Skin epidermis (tissue), 12 donors: ENCODE results near the gene FAM149A.
A peak's percentile ranks its signal among the peaks of the same experiment; 100 is the strongest.

Experiments
- H3K27ac ChIP-seq, 21 experiments: fragments of 200-600 bp; sonication (generic) in 11 of 21; one replicate each; pipeline ENCODE4 v1.5.0; 2020; ENCODE audit warnings: mild to moderate bottlenecking in 3 of 21, inconsistent platforms in 2 of 21, moderate library complexity in 2 of 21
- H3K4me3 ChIP-seq, 7 experiments: fragments of 200-600 bp; sonication (generic) in 2 of 7; one replicate each; pipeline ENCODE4 v1.5.0; 2020; ENCODE audit warnings: inconsistent platforms in 2 of 7, mild to moderate bottlenecking in 2 of 7, moderate library complexity in 1 of 7

FAM149A gene

GRCh38 chr4:186192066-186192612, 87.6 kb downstream of the FAM149A start:
- H3K27ac ChIP-seq: peak overlapping the region; percentile 71 to 95 (median 91)

GRCh38 chr4:186193851-186194250, 89.3 kb downstream of the FAM149A start:
- no peak overlapping the region for H3K4me3 ChIP-seq

More at GRCh38 chr4:186192066-186192612, 87.6 kb downstream of the FAM149A start:
- peak overlapping the region; percentile 69 to 92 (median 80) for H3K4me3 ChIP-seq

GRCh38 chr4:186196063-186196462, 91.6 kb downstream of the FAM149A start:
- H3K27ac ChIP-seq: no peak overlapping the region
- H3K4me3 ChIP-seq: no peak overlapping the region

More at GRCh38 chr4:186193851-186194250, 89.3 kb downstream of the FAM149A start:
- H3K27ac ChIP-seq: peak overlapping the region in 2 of 21 experiments; percentile 89 to 91

- H3K27ac ChIP-seq: no peak overlapping the region
- no peak overlapping the region for H3K4me3 ChIP-seq
These were observed 96.0 kb downstream of the FAM149A start for GRCh38 chr4:186200516-186200915.

GRCh38 chr4:186201010-186201409, 96.5 kb downstream of the FAM149A start:
- Histone ChIP-seq H3K27ac (no peak overlapping the region), H3K4me3 (no peak overlapping the region)

GRCh38 chr4:186201535-186202230, 97.2 kb downstream of the FAM149A start:
- Histone ChIP-seq H3K4me3 (no peak overlapping the region), H3K27ac (peak overlapping the region in 1 of 21 experiments; percentile 7)

- H3K4me3 ChIP-seq: no peak overlapping the region
- no peak overlapping the region for H3K27ac ChIP-seq
These were observed 98.1 kb downstream of the FAM149A start for GRCh38 chr4:186202490-186203140.

- Histone ChIP-seq H3K4me3 (no peak overlapping the region), H3K27ac (peak overlapping the region in 2 of 21 experiments; percentile 66 to 67)
These were observed 98.9 kb downstream of the FAM149A start for GRCh38 chr4:186203406-186203805.

GRCh38 chr4:186204103-186204559, 99.6 kb downstream of the FAM149A start:
- Histone ChIP-seq H3K4me3 (peak overlapping the region in 1 of 7 experiments; percentile 13), H3K27ac (peak overlapping the region in 4 of 21 experiments; percentile 47 to 73 (median 57))

- H3K27ac ChIP-seq: peak overlapping the region in 5 of 21 experiments; percentile 33 to 73 (median 47)
- peak overlapping the region in 1 of 7 experiments; percentile 13 for H3K4me3 ChIP-seq
These were observed 100.2 kb downstream of the FAM149A start for GRCh38 chr4:186204686-186205085.

GRCh38 chr4:186205156-186205555, 100.7 kb downstream of the FAM149A start:
- H3K4me3 ChIP-seq: no peak overlapping the region
- peak overlapping the region in 1 of 21 experiments; percentile 73 for H3K27ac ChIP-seq

- H3K27ac ChIP-seq: no peak overlapping the region
These were observed 112.0 kb downstream of the FAM149A start for GRCh38 chr4:186216465-186217024.

GRCh38 chr4:186217733-186218293, 113.3 kb downstream of the FAM149A start:
- Histone ChIP-seq H3K27ac (no peak overlapping the region), H3K4me3 (no peak overlapping the region)

More at GRCh38 chr4:186216465-186217024, 112.0 kb downstream of the FAM149A start:
- H3K4me3 ChIP-seq: no peak overlapping the region

- no peak overlapping the region for H3K4me3 ChIP-seq
- H3K27ac ChIP-seq: no peak overlapping the region
These were observed 117.1 kb downstream of the FAM149A start for GRCh38 chr4:186221624-186222023.
